Measurements from ENCODE around the gene MED12L.

Gene MED12L

DNA sequence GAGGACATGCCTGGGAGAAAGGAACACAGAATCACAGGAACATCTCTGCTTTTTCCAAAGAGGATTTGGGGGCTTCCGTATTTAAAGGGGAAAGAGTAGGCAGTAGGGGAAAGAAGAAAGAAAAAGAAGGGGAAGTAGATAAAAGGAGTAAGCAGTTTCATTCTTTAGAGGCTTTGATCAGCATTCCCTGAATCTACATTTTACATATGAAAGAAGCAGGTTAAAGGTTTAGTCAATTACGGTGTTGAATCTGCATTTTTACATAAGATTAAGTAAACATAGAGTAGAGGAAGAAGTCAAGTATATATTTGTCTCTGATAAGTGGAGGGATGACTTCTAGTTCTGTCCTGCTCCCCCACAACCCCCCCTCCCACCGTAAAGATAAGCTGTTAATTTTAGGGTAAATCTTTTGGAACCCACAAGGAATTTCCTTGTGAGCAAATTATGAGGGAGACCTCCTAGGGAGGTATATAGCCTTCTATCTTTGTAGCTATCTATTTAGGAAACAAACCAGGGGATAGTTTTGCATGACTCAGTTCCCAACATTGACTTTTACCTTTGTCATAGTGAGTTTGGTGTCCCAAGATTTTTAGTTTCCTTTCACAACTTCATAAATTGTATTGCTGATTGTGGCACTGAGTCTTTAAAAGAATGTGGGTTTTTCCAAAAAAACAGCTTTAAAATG is 307.8 kb downstream of the MED12L start:
- H3K9me3 ChIP-seq (ENCODE audit: severe bottlenecking): no peaks in the 10 kb centered on the region
- TF ChIP-seq, protein P1, sequence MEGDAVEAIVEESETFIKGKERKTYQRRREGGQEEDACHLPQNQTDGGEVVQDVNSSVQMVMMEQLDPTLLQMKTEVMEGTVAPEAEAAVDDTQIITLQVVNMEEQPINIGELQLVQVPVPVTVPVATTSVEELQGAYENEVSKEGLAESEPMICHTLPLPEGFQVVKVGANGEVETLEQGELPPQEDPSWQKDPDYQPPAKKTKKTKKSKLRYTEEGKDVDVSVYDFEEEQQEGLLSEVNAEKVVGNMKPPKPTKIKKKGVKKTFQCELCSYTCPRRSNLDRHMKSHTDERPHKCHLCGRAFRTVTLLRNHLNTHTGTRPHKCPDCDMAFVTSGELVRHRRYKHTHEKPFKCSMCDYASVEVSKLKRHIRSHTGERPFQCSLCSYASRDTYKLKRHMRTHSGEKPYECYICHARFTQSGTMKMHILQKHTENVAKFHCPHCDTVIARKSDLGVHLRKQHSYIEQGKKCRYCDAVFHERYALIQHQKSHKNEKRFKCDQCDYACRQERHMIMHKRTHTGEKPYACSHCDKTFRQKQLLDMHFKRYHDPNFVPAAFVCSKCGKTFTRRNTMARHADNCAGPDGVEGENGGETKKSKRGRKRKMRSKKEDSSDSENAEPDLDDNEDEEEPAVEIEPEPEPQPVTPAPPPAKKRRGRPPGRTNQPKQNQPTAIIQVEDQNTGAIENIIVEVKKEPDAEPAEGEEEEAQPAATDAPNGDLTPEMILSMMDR (IDR thresholded peaks at IDR 0.05; ENCODE audit: low read depth, low read length): no peak
- DNase-seq: no peak
- H3K27me3 ChIP-seq (ENCODE audit: insufficient read depth, low read depth, severe bottlenecking): no peaks in the 10 kb centered on the region
- no peak overlapping the region for H3K27ac ChIP-seq
- no peak overlapping the region for H3K4me3 ChIP-seq (ENCODE audit: low read depth, low read length)
- no peaks in the 10 kb centered on the region for H3K36me3 ChIP-seq

DNA sequence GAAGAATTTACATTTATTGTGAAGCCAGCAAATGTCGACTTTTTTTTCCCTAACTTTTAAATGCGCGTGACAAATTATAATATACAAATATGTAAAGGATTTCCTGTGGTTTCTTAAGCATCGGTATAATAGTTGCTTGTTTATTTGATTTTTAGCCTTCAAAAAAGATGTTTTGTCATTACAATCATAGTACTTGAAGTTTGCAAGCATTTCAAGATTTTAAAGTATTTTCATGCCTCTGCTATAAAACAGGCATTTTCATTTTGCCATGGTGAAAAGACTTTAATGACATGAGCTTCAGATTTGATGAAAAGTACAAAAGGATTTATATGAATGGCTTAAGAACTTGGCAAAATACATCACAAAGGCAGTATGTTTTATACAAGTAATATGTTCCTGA is 308.5 kb downstream of the MED12L start:
- no peaks in the 10 kb centered on the region for H3K36me3 ChIP-seq
- no peak overlapping the region for H3K4me3 ChIP-seq (ENCODE audit: low read depth, low read length)
- no peaks in the 10 kb centered on the region for H3K27me3 ChIP-seq (ENCODE audit: insufficient read depth, low read depth, severe bottlenecking)
- TF ChIP-seq, protein P1 (IDR thresholded peaks at IDR 0.05; ENCODE audit: low read depth, low read length): no peak
- H3K9me3 ChIP-seq (ENCODE audit: severe bottlenecking): no peaks in the 10 kb centered on the region
- H3K27ac ChIP-seq: no peak overlapping the region
- DNase-seq: no peak

DNA sequence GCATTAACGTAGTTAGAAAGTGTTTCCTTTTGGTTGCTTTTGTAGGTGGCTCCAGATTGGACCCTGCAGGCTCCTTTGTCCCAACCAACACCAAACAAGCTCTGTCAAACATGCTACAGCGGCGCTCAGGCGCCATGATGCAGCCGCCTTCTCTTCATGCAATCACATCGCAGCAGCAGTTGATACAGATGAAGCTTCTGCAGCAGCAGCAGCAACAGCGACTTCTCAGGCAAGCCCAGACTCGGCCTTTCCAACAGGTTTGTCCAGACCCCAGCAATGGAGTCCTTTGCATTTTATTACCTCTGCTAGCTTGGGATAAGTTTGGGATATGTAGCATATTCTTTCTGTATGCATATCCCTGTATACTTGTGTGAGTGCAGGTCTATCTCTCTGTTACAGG is 309.1 kb downstream of the MED12L start:
- TF ChIP-seq, protein P1 (IDR thresholded peaks at IDR 0.05; ENCODE audit: low read depth, low read length): no peak
- Histone ChIP-seq H3K4me3 (ENCODE audit: low read depth, low read length) (no peak overlapping the region), H3K36me3 (no peaks in the 10 kb centered on the region), H3K9me3 (ENCODE audit: severe bottlenecking) (no peaks in the 10 kb centered on the region), H3K27me3 (ENCODE audit: insufficient read depth, low read depth, severe bottlenecking) (no peaks in the 10 kb centered on the region), H3K27ac (no peak overlapping the region)
- DNase-seq: no peak

DNA sequence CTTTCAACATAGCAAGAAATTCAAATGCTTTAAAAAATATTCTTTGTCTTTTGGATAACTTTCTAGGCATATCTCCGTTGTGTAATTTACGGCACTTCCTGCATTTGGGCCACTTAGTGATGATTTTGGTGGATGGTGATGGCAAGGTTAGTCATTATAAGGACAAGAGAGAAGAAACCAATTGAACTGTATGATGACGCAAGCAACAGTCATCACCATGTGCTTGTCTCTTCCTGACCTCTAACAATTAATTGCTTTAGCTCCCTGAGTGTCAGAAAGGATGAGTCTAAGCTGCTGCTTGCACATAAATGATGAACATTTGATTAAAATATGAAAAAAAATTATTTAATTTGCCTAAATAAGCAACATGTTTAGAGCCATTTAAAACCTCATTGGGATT is 310.3 kb downstream of the MED12L start:
- Histone ChIP-seq H3K27me3 (ENCODE audit: insufficient read depth, low read depth, severe bottlenecking) (no peaks in the 10 kb centered on the region), H3K9me3 (ENCODE audit: severe bottlenecking) (no peaks in the 10 kb centered on the region), H3K27ac (no peak overlapping the region), H3K4me3 (ENCODE audit: low read depth, low read length) (no peak overlapping the region), H3K36me3 (no peaks in the 10 kb centered on the region)
- DNase-seq: no peak
- TF ChIP-seq, protein P1 (IDR thresholded peaks at IDR 0.05; ENCODE audit: low read depth, low read length): no peak

DNA sequence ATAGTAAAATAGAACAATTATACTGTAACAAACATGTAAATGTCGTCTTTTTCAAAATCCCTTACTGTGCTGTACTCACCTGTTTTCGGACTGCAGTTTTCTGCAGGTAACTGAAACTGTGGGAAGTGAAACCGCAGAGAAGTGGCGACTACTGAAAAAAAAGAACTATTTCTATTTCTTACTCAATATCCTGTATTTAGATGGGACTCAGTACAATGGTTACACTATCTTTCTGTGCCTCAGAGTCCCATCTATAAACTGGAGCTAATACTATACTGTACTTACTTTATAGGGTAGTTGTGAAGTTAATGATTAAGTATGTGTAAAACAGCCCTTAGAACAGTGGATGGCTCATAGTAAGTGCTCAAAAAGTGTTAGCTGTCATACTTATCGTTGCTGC is 313.4 kb downstream of the MED12L start:
- no peak for DNase-seq
- Histone ChIP-seq H3K27me3 (ENCODE audit: insufficient read depth, low read depth, severe bottlenecking) (no peaks in the 10 kb centered on the region), H3K36me3 (no peaks in the 10 kb centered on the region), H3K4me3 (ENCODE audit: low read depth, low read length) (no peak overlapping the region), H3K9me3 (ENCODE audit: severe bottlenecking) (no peaks in the 10 kb centered on the region), H3K27ac (no peak overlapping the region)
- TF ChIP-seq, protein P1 (IDR thresholded peaks at IDR 0.05; ENCODE audit: low read depth, low read length): no peak

DNA sequence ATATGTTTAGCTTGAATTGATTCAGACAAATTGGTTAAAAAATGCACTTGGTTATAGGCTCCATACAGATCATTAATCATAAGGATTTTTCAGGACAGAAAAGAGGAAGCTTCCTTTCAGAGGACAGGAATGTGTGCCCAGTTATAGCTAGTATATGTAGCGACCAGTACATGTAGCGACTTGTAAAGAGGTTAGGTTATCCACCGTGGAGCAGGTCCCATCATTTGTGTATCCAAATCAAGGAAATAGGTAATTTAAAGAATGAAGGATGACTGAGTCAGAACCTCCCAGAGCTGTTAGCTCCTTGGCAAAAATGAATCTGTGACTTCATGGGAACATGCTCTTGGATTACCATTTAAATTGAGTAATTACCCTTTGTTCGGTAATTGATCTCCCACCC is 314.9 kb downstream of the MED12L start:
- H3K36me3 ChIP-seq: no peaks in the 10 kb centered on the region
- TF ChIP-seq, protein P1 (IDR thresholded peaks at IDR 0.05; ENCODE audit: low read depth, low read length): no peak

More for the DNA sequence above, 314.9 kb downstream of the MED12L start:
- H3K4me3 ChIP-seq (ENCODE audit: low read depth, low read length): no peak overlapping the region
- H3K27me3 ChIP-seq (ENCODE audit: insufficient read depth, low read depth, severe bottlenecking): no peaks in the 10 kb centered on the region
- no peak for DNase-seq
- H3K27ac ChIP-seq: no peak overlapping the region
- no peaks in the 10 kb centered on the region for H3K9me3 ChIP-seq (ENCODE audit: severe bottlenecking)

Data from WERI-Rb-1 (cell line).